Activated naive CD4-positive, alpha-beta T cell treated with anti-CD3 and anti-CD28 coated beads, Interleukin-2, amount 10 ng/mL, durations not matched to agents 7 days and 5 days (primary cell): ENCODE data around the gene WDR45.

Source experiments
- CTCF ChIA-PET: fragments of 350-600 bp; sonication (Branson Sonifier 250); formaldehyde crosslinking; loops from one replicate; lab custom pipeline; 2021; ENCODE audit warnings: antibody characterized with exemption; lab: Charles Lee
- DNase-seq: peaks from one replicate; pipeline ENCODE4 v3.0.0-alpha.2; 2020
- H3K27ac Mint-ChIP-seq: one replicate; pipeline ENCODE4 v1.8.0; 2021; ENCODE audit warnings: mild to moderate bottlenecking, moderate library complexity, mixed read lengths
- H3K27me3 Mint-ChIP-seq: one replicate; pipeline ENCODE4 v1.8.0; 2021; ENCODE audit warnings: mild to moderate bottlenecking, mixed read lengths
- H3K36me3 Mint-ChIP-seq: one replicate; pipeline ENCODE4 v1.8.0; 2021; ENCODE audit warnings: mixed read lengths
- H3K4me1 Mint-ChIP-seq: one replicate; pipeline ENCODE4 v1.8.0; 2021; ENCODE audit warnings: mixed read lengths
- H3K4me3 Mint-ChIP-seq: one replicate; pipeline ENCODE4 v1.8.0; 2021; ENCODE audit warnings: mild to moderate bottlenecking, moderate library complexity, mixed read lengths
- H3K9me3 Mint-ChIP-seq: one replicate; pipeline ENCODE4 v1.8.0; 2021; ENCODE audit warnings: mixed read lengths

The WDR45 gene

GRCh38 chrX:49102190-49102589, 22.5 kb upstream of the WDR45 start:
- H3K4me3 Mint-ChIP-seq, result peak overlapping the region; percentile 85
- H3K4me1 Mint-ChIP-seq, result peaks cover 21% of the 10 kb centered on the region
- no peaks in the 10 kb centered on the region for H3K9me3 Mint-ChIP-seq
- no peak for DNase-seq
- CTCF ChIA-PET, result interaction anchor here (0.8 kb wide), 1 partner anchor 9 kb away, joined by 3 read pairs; no protein-coding TSS in a partner anchor
- peaks cover 3% of the 10 kb centered on the region for H3K36me3 Mint-ChIP-seq
- peak overlapping the region; percentile 58 for H3K27ac Mint-ChIP-seq
- no peaks in the 10 kb centered on the region for H3K27me3 Mint-ChIP-seq

GRCh38 chrX:49101629-49101984, 21.9 kb upstream of the WDR45 start:
- H3K4me1 Mint-ChIP-seq, result peaks cover 21% of the 10 kb centered on the region
- no peaks in the 10 kb centered on the region for H3K9me3 Mint-ChIP-seq
- H3K4me3 Mint-ChIP-seq, result peak overlapping the region; percentile 85
- H3K27me3 Mint-ChIP-seq, result no peaks in the 10 kb centered on the region
- peak; percentile 24 for DNase-seq
- CTCF ChIA-PET, result interaction anchor here (0.8 to 1.0 kb wide), 2 partner anchors 9 to 58 kb away, joined by 3 read pairs; partner anchors contain the start of gene TFE3
- H3K27ac Mint-ChIP-seq, result peak overlapping the region; percentile 95
- H3K36me3 Mint-ChIP-seq, result peaks cover 3% of the 10 kb centered on the region

GRCh38 chrX:49100704-49101628, 21.3 kb upstream of the WDR45 start:
- Mint-ChIP-seq H3K27me3 (no peaks in the 10 kb centered on the region), H3K27ac (peak overlapping the region; percentile 95), H3K4me1 (peaks cover 23% of the 10 kb centered on the region), H3K9me3 (no peaks in the 10 kb centered on the region), H3K4me3 (peak overlapping the region; percentile 85), H3K36me3 (peaks cover under 1% of the 10 kb centered on the region)
- CTCF ChIA-PET, result interaction anchor here (1.0 kb wide), 1 partner anchor 57 kb away, joined by 3 read pairs; the partner anchor contains the start of gene TFE3
- DNase-seq, result peak; percentile 92

GRCh38 chrX:49096419-49096818, 16.7 kb upstream of the WDR45 start:
- H3K4me3 Mint-ChIP-seq, result no peak overlapping the region
- no peaks in the 10 kb centered on the region for H3K27me3 Mint-ChIP-seq
- no peaks in the 10 kb centered on the region for H3K36me3 Mint-ChIP-seq
- peaks cover 16% of the 10 kb centered on the region for H3K4me1 Mint-ChIP-seq
- no peak overlapping the region for H3K27ac Mint-ChIP-seq
- DNase-seq, result no peak
- H3K9me3 Mint-ChIP-seq, result no peaks in the 10 kb centered on the region
- CTCF ChIA-PET, result no interaction called here

GRCh38 chrX:49089553-49089952, 9.9 kb upstream of the WDR45 start:
- Mint-ChIP-seq H3K4me3 (no peak overlapping the region), H3K27ac (no peak overlapping the region), H3K4me1 (no peaks in the 10 kb centered on the region), H3K36me3 (no peaks in the 10 kb centered on the region), H3K27me3 (no peaks in the 10 kb centered on the region), H3K9me3 (no peaks in the 10 kb centered on the region)
- CTCF ChIA-PET, result no interaction called here
- no peak for DNase-seq

- peak overlapping the region; percentile 2 for H3K4me3 Mint-ChIP-seq
- CTCF ChIA-PET, result no interaction called here
- no peaks in the 10 kb centered on the region for H3K27me3 Mint-ChIP-seq
- no peaks in the 10 kb centered on the region for H3K9me3 Mint-ChIP-seq
- H3K36me3 Mint-ChIP-seq, result peaks cover 7% of the 10 kb centered on the region
- peak overlapping the region; percentile 73 for H3K27ac Mint-ChIP-seq
- no peak for DNase-seq
- H3K4me1 Mint-ChIP-seq, result peaks cover 23% of the 10 kb centered on the region
These were observed 2.7 kb upstream of the WDR45 start for GRCh38 chrX:49082271-49082871.

- H3K36me3 Mint-ChIP-seq, result peaks cover 22% of the 10 kb centered on the region
- CTCF ChIA-PET, result no interaction called here
- no peak for DNase-seq
- no peak overlapping the region for H3K27ac Mint-ChIP-seq
- no peak overlapping the region for H3K4me3 Mint-ChIP-seq
- no peaks in the 10 kb centered on the region for H3K9me3 Mint-ChIP-seq
- peaks cover 36% of the 10 kb centered on the region for H3K4me1 Mint-ChIP-seq
- no peaks in the 10 kb centered on the region for H3K27me3 Mint-ChIP-seq
These were observed 1.7 kb downstream of the WDR45 start for GRCh38 chrX:49077941-49078340.

GRCh38 chrX:49075347-49075746, 4.3 kb downstream of the WDR45 start:
- CTCF ChIA-PET, result no interaction called here
- no peak overlapping the region for H3K27ac Mint-ChIP-seq
- H3K9me3 Mint-ChIP-seq, result no peaks in the 10 kb centered on the region
- peaks cover 37% of the 10 kb centered on the region for H3K4me1 Mint-ChIP-seq
- DNase-seq, result no peak
- H3K27me3 Mint-ChIP-seq, result no peaks in the 10 kb centered on the region
- no peak overlapping the region for H3K4me3 Mint-ChIP-seq
- H3K36me3 Mint-ChIP-seq, result peaks cover 28% of the 10 kb centered on the region

GRCh38 chrX:49073601-49074575, 5.8 kb downstream of the WDR45 start, which contains the start of gene PRAF2:
TSS of gene PRAF2 (minus strand) at chrX:49074002. CDS start at chrX:49073987, 15 bp downstream.
- CTCF ChIA-PET, result no interaction called here
- peaks cover 30% of the 10 kb centered on the region for H3K4me1 Mint-ChIP-seq
- peak within 1 kb of the TSS; percentile 83 for H3K27ac Mint-ChIP-seq
- no peaks in the 10 kb centered on the region for H3K9me3 Mint-ChIP-seq
- H3K36me3 Mint-ChIP-seq, result peaks cover 26% of the 10 kb centered on the region
- peak within 1 kb of the TSS; percentile 81 for H3K4me3 Mint-ChIP-seq
- DNase-seq, result peak; percentile 94
- H3K27me3 Mint-ChIP-seq, result no peaks in the 10 kb centered on the region

- Mint-ChIP-seq H3K36me3 (peaks cover 21% of the 10 kb centered on the region), H3K27ac (no peak overlapping the region), H3K4me3 (peak overlapping the region; percentile 81), H3K9me3 (no peaks in the 10 kb centered on the region), H3K27me3 (no peaks in the 10 kb centered on the region), H3K4me1 (peaks cover 24% of the 10 kb centered on the region)
- DNase-seq, result no peak
- CTCF ChIA-PET, result no interaction called here
These were observed 7.0 kb downstream of the WDR45 start for GRCh38 chrX:49072712-49073095.

GRCh38 chrX:49071877-49072711, 7.6 kb downstream of the WDR45 start:
- CTCF ChIA-PET, result no interaction called here
- no peak overlapping the region for H3K27ac Mint-ChIP-seq
- peaks cover 21% of the 10 kb centered on the region for H3K36me3 Mint-ChIP-seq
- H3K4me3 Mint-ChIP-seq, result peak overlapping the region; percentile 41
- H3K27me3 Mint-ChIP-seq, result no peaks in the 10 kb centered on the region
- H3K9me3 Mint-ChIP-seq, result no peaks in the 10 kb centered on the region
- H3K4me1 Mint-ChIP-seq, result peaks cover 24% of the 10 kb centered on the region
- DNase-seq, result no peak

GRCh38 chrX:49070988-49071387, 8.7 kb downstream of the WDR45 start:
- H3K4me3 Mint-ChIP-seq, result no peak overlapping the region
- H3K4me1 Mint-ChIP-seq, result peaks cover 24% of the 10 kb centered on the region
- peaks cover 21% of the 10 kb centered on the region for H3K36me3 Mint-ChIP-seq
- H3K27ac Mint-ChIP-seq, result no peak overlapping the region
- no peak for DNase-seq
- no peaks in the 10 kb centered on the region for H3K9me3 Mint-ChIP-seq
- CTCF ChIA-PET, result no interaction called here
- H3K27me3 Mint-ChIP-seq, result no peaks in the 10 kb centered on the region

GRCh38 chrX:49069038-49069437, 10.6 kb downstream of the WDR45 start:
- no peaks in the 10 kb centered on the region for H3K9me3 Mint-ChIP-seq
- peaks cover 17% of the 10 kb centered on the region for H3K4me1 Mint-ChIP-seq
- H3K36me3 Mint-ChIP-seq, result peaks cover 9% of the 10 kb centered on the region
- H3K4me3 Mint-ChIP-seq, result no peak overlapping the region
- no peak for DNase-seq
- no peaks in the 10 kb centered on the region for H3K27me3 Mint-ChIP-seq
- no peak overlapping the region for H3K27ac Mint-ChIP-seq
- CTCF ChIA-PET, result no interaction called here
